Tibial nerve (tissue), 4 donors: ENCODE measurements around the gene RAI1. TPM values are rescaled to one million over a fixed set of nuclear protein-coding genes. Genes with fewer than 3 reads are reported as not detected.
A peak's percentile ranks its signal among the peaks of the same experiment; 100 is the strongest.

Source experiments
- DNase-seq, 2 donors: peaks; one replicate each; pipeline ENCODE4 v3.0.0-alpha.2; 2019; ENCODE audit warnings: low spot score in 2 of 2
- H3K27ac ChIP-seq, 4 donors: fragments of 200-600 bp; sonication (generic) in 3 of 4; one replicate each; pipeline ENCODE4 v1.5.1; 2017 to 2019; ENCODE audit warnings: mild to moderate bottlenecking in 1 of 4
- H3K27me3 ChIP-seq, 2 donors: fragments of 200-600 bp; sonication (generic) in 1 of 2; one replicate each; pipeline versions ENCODE4 v1.5.1 to v1.6.0; 2017 to 2019
- H3K36me3 ChIP-seq, 3 donors: fragments of 200-600 bp; sonication (generic); one replicate each; pipeline ENCODE4 v1.5.1; 2018 to 2019
- H3K4me1 ChIP-seq, 4 donors: fragments of 200-600 bp; sonication (generic) in 3 of 4; one replicate each; pipeline ENCODE4 v1.5.1; 2017 to 2019
- H3K4me3 ChIP-seq, 4 donors: fragments of 200-600 bp; sonication (generic) in 3 of 4; one replicate each; pipeline ENCODE4 v1.5.1; 2017 to 2019; ENCODE audit warnings: mild to moderate bottlenecking in 1 of 4, moderate library complexity in 1 of 4
- H3K9me3 ChIP-seq, 4 donors: fragments of 200-600 bp; sonication (generic) in 3 of 4; one replicate each; pipeline ENCODE4 v1.5.1; 2017 to 2019
- EP300 ChIP-seq, 2 donors: sonication (generic); formaldehyde crosslinking; IDR thresholded peaks; one replicate each; pipeline ENCODE4 v1.6.1; 2017; ENCODE audit warnings: antibody characterized with exemption in 2 of 2, mild to moderate bottlenecking in 1 of 2
- POLR2A ChIP-seq, 2 donors: fragments of 450-650 bp; IDR thresholded peaks; one replicate each; pipeline ENCODE4 v1.6.1; 2017; ENCODE audit warnings: antibody characterized with exemption in 2 of 2, mild to moderate bottlenecking in 2 of 2, moderate library complexity in 2 of 2
- WGBS, 2 donors: methylation state at CpG; one replicate each; pipeline ENCODE4 v1.1.5; 2018; 5-methylcytosine and 5-hydroxymethylcytosine counted together
- total RNA-seq, 4 donors: library from RNA; depleted of rRNA; stranded (reverse); fragments of >200 nt; gene quantifications; one replicate each; pipeline ENCODE4 v1.1.0, GENCODE V29; 2016
- TF ChIP-seq, protein P1 (sequence below), 5 experiments: fragments of 200-600 bp in 3 of 5; fragments of 450-650 bp in 2 of 5; sonication (generic) in 3 of 5; IDR thresholded peaks; one replicate each; pipeline ENCODE4 v1.5.1; 2016 to 2019; ENCODE audit warnings: antibody characterized with exemption in 5 of 5, mild to moderate bottlenecking in 3 of 5, moderate library complexity in 2 of 5

Gene RAI1
- total RNA-seq, 4 donors from 2014 or later, result 32.9 to 52.7 (median 45.9) TPM

DNA sequence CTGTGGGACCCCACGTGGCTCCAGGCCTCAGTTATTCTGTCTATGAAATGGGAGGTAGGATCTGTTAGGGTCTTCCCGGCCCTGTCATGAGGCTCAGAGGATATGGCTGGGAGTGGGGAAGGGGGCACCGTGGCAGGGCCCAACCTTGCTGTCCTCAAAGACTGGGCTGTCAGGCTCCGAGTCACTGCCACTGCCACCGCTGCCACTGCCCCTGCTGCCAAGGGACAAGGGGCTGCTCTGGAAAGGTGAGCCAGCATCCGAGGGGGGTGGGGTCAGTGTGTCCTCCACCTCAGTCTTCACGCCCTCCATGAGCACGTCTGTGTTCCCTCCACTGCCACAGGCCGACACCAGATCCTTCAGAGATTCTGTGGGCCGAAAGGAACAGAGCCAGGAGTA, 136.3 kb downstream of the RAI1 start:
- peak overlapping the region in 3 of 4 donors; percentile 6 to 91 (median 34) for H3K27ac ChIP-seq
- peaks cover 0 to 91% (median 40%) of the 10 kb centered on the region in 4 donors for H3K4me1 ChIP-seq
- TF ChIP-seq EP300 (IDR thresholded peaks at IDR 0.05) (no peak), POLR2A (IDR thresholded peaks at IDR 0.05) (no peak)
- TF ChIP-seq, protein P1, sequence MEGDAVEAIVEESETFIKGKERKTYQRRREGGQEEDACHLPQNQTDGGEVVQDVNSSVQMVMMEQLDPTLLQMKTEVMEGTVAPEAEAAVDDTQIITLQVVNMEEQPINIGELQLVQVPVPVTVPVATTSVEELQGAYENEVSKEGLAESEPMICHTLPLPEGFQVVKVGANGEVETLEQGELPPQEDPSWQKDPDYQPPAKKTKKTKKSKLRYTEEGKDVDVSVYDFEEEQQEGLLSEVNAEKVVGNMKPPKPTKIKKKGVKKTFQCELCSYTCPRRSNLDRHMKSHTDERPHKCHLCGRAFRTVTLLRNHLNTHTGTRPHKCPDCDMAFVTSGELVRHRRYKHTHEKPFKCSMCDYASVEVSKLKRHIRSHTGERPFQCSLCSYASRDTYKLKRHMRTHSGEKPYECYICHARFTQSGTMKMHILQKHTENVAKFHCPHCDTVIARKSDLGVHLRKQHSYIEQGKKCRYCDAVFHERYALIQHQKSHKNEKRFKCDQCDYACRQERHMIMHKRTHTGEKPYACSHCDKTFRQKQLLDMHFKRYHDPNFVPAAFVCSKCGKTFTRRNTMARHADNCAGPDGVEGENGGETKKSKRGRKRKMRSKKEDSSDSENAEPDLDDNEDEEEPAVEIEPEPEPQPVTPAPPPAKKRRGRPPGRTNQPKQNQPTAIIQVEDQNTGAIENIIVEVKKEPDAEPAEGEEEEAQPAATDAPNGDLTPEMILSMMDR (IDR thresholded peaks at IDR 0.05), result no peak
- H3K9me3 ChIP-seq, result no peaks in the 10 kb centered on the region
- no peak for DNase-seq
- H3K36me3 ChIP-seq, result peaks cover 3 to 81% (median 26%) of the 10 kb centered on the region in 3 donors
- H3K27me3 ChIP-seq, result no peaks in the 10 kb centered on the region
- 77 to 79% methylated on average over 8 to 10 of the region's 10 CpGs for WGBS, 2 donors
- H3K4me3 ChIP-seq, result no peak overlapping the region

DNA sequence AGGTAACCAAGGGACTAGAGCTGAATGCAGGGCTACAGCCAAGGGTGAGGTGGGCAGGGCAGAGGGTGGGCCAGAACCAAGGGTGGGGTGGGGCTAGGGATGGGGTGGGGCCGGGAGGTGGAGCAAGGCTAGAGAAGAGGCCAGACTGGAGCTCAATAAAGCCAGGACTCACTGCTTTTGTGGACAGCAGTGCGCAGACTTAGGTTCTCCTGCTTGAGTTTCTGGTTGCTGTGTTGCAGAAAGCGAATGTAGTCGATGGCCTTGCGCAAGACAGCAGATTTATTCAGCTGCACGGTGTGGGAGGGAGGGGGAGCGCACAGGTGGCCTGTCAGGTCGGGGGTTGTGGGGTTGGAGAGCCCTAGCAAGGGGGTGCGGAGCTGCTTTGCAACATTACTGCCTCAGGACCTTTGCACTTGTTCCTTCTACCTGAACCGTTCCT, 136.8 kb downstream of the RAI1 start:
- Histone ChIP-seq H3K9me3 (no peaks in the 10 kb centered on the region), H3K27me3 (no peaks in the 10 kb centered on the region), H3K27ac (peak overlapping the region in 2 of 4 donors; percentile 34 to 91), H3K4me1 (peaks cover 0 to 91% (median 44%) of the 10 kb centered on the region in 4 donors), H3K4me3 (no peak overlapping the region), H3K36me3 (peaks cover 3 to 76% (median 26%) of the 10 kb centered on the region in 3 donors)
- WGBS, 2 donors, result 52 to 73% methylated on average over 10 of the region's 10 CpGs
- no peak for DNase-seq
- TF ChIP-seq EP300 (IDR thresholded peaks at IDR 0.05) (peak in 1 of 2 donors; percentile 23), POLR2A (IDR thresholded peaks at IDR 0.05) (no peak)
- TF ChIP-seq, protein P1 (IDR thresholded peaks at IDR 0.05), result no peak

DNA sequence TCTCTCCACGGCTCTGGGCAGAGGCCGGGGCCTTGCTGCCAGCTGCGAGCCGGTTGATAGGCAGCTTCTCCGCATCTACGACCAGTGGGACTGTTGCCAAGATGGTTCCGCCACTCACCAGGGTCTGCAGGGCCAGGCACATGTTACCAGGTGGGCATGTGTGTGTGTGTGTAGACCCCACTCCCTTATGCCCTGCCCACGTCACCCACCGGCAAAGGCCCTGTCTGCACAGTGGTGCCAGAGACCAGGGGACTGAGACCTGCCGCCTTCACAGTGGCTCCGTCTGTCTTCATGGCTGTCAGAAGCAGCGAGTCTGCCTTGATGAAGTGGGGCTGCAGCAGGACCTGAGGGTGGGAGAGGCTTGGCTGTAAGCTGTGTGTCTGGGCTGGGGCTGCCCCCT, 137.9 kb downstream of the RAI1 start:
- Histone ChIP-seq H3K36me3 (peaks cover 3 to 66% (median 24%) of the 10 kb centered on the region in 3 donors), H3K4me3 (no peak overlapping the region), H3K4me1 (peaks cover 0 to 92% (median 48%) of the 10 kb centered on the region in 4 donors), H3K9me3 (no peaks in the 10 kb centered on the region), H3K27me3 (no peaks in the 10 kb centered on the region), H3K27ac (peak overlapping the region in 1 of 4 donors; percentile 91)
- TF ChIP-seq, protein P1 (IDR thresholded peaks at IDR 0.05), result no peak
- TF ChIP-seq EP300 (IDR thresholded peaks at IDR 0.05), result no peak
- no peak for TF ChIP-seq POLR2A (IDR thresholded peaks at IDR 0.05)
- DNase-seq, result no peak
- 70 to 80% methylated on average over 6 to 12 of the region's 12 CpGs for WGBS, 2 donors

DNA sequence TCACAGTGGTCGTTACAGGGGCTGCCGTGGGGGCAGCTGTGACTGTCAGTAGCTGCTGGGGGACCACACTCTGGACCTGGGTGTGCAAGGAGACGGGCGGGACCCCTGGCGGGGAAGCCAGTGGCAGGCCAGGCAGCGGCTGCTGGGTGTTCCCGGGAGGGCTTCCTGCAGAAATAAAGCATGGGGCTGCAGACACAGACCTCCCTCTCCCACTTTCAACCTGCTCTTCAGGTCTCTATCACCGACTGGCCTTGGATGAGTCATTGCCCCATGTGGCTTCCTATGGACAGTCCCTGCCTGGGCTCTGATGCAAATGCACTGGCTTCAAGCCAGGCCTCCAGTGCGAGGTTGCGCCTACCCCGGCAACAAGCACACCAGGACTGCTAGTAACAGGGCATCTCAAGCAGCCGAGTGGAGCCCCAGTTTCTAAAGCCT, 138.3 kb downstream of the RAI1 start:
- Histone ChIP-seq H3K36me3 (peaks cover 0 to 61% (median 19%) of the 10 kb centered on the region in 3 donors), H3K27ac (peak overlapping the region in 1 of 4 donors; percentile 91), H3K27me3 (no peaks in the 10 kb centered on the region), H3K9me3 (no peaks in the 10 kb centered on the region), H3K4me1 (peaks cover 0 to 92% (median 53%) of the 10 kb centered on the region in 4 donors), H3K4me3 (no peak overlapping the region)
- WGBS, 2 donors, result 53 to 73% methylated on average over 6 to 11 of the region's 12 CpGs
- DNase-seq, result peak in 1 of 2 donors; percentile 55
- TF ChIP-seq POLR2A (IDR thresholded peaks at IDR 0.05) (no peak), EP300 (IDR thresholded peaks at IDR 0.05) (no peak)
- TF ChIP-seq, protein P1 (IDR thresholded peaks at IDR 0.05), result no peak

DNA sequence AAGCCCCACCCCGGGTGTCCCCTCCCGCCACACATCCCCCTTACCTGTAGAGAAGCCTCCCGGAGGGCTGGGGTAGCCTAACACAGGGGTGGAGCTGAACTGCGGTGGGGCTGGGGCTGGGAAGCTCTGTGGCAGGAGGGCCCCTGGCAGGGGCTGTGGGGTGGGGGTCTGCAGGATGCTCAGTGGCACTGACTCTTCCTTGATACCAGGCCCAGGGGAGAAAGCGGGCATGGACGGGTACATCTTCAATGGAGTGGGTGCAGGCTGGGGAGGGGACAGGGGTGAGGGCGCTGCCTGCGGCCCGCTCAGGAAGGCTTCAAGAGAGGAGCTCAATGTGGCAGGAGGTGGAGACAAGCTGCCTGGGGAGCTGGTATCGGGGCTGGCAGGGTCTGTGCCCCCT, 138.8 kb downstream of the RAI1 start:
- Histone ChIP-seq H3K27ac (peak overlapping the region in 1 of 4 donors; percentile 91), H3K4me1 (peaks cover 0 to 92% (median 58%) of the 10 kb centered on the region in 4 donors), H3K9me3 (no peaks in the 10 kb centered on the region), H3K4me3 (peak overlapping the region in 1 of 4 donors; percentile 78), H3K27me3 (no peaks in the 10 kb centered on the region), H3K36me3 (peaks cover 0 to 57% (median 14%) of the 10 kb centered on the region in 3 donors)
- DNase-seq, result no peak
- 78 to 83% methylated on average over 8 to 9 of the region's 10 CpGs for WGBS, 2 donors
- TF ChIP-seq, protein P1 (IDR thresholded peaks at IDR 0.05), result no peak
- TF ChIP-seq EP300 (IDR thresholded peaks at IDR 0.05) (no peak), POLR2A (IDR thresholded peaks at IDR 0.05) (no peak)
